CD4-positive, alpha-beta T cell treated with Interleukin-4 for 4 hours (primary cell): ENCODE results near the gene VAMP1.
A peak's percentile ranks its signal among the peaks of the same experiment; 100 is the strongest.
"Not testable (repeated sequence)": the region's sequence is repeated elsewhere in the genome, so short reads cannot be mapped to it uniquely, and the experiment has no call there.

Source experiments
- DNase-seq: peaks from one replicate; pipeline ENCODE4 v3.0.0-alpha.2; 2020

VAMP1 gene

GRCh38 chr12:6470375-6471163, at the start of gene VAMP1:
VAMP1 (minus strand) TSS chr12:6470677; CDS start chr12:6470531, 146 bp downstream.
- peak; percentile 97 for DNase-seq

GRCh38 chr12:6520186-6520585, 49.7 kb upstream of the VAMP1 start:
- DNase-seq, result no peak

GRCh38 chr12:6508087-6508486, 37.6 kb upstream of the VAMP1 start:
- DNase-seq, result no peak

- DNase-seq, result no peak
Measured at GRCh38 chr12:6507102-6507998, 36.9 kb upstream of the VAMP1 start.

- DNase-seq, result no peak
Measured at GRCh38 chr12:6500466-6500865, 30.0 kb upstream of the VAMP1 start.

- DNase-seq, result not testable (repeated sequence)
Measured at GRCh38 chr12:6497291-6497690, 26.8 kb upstream of the VAMP1 start.

- no peak for DNase-seq
Measured at GRCh38 chr12:6494968-6495367, 24.5 kb upstream of the VAMP1 start.

GRCh38 chr12:6494258-6494743, 23.8 kb upstream of the VAMP1 start:
- no peak for DNase-seq

- DNase-seq, result peak; percentile 96
Measured at GRCh38 chr12:6493497-6494257, 23.2 kb upstream of the VAMP1 start, which contains the start of gene NCAPD2. NCAPD2 (plus strand) TSS chr12:6494102; CDS start chr12:6495099, 997 bp downstream.

GRCh38 chr12:6492838-6493496, 22.5 kb upstream of the VAMP1 start, which contains the start of gene MRPL51:
MRPL51 (minus strand) TSS chr12:6493262; CDS start chr12:6493136, 126 bp downstream.
- DNase-seq, result peak; percentile 94

- DNase-seq, result not testable (repeated sequence)
Measured at GRCh38 chr12:6490673-6491072, 20.2 kb upstream of the VAMP1 start.

- DNase-seq, result no peak
Measured at GRCh38 chr12:6489449-6489848, 19.0 kb upstream of the VAMP1 start.

GRCh38 chr12:6488240-6488639, 17.8 kb upstream of the VAMP1 start:
- no peak for DNase-seq

- DNase-seq, result no peak
Measured at GRCh38 chr12:6478416-6478815, 7.9 kb upstream of the VAMP1 start.

- DNase-seq, result not testable (repeated sequence)
Measured at GRCh38 chr12:6477601-6478377, 7.3 kb upstream of the VAMP1 start.

GRCh38 chr12:6476489-6476888, 6.0 kb upstream of the VAMP1 start:
- DNase-seq, result no peak

GRCh38 chr12:6475233-6475975, 4.9 kb upstream of the VAMP1 start:
- DNase-seq, result not testable (repeated sequence)

- DNase-seq, result no peak
Measured at GRCh38 chr12:6472491-6472890, 2.0 kb upstream of the VAMP1 start.

GRCh38 chr12:6471989-6472360, 1.5 kb upstream of the VAMP1 start:
- no peak for DNase-seq

- DNase-seq, result no peak
Measured at GRCh38 chr12:6469609-6470374, 685 bp downstream of the VAMP1 start.
